H1 (cell line): ENCODE results near the gene KAZALD1. TPM values are rescaled to one million over a fixed set of nuclear protein-coding genes. Genes with fewer than 3 reads are reported as not detected.

Experiments used
- BACH1 ChIP-seq: IDR thresholded peaks from 2 replicates; pipeline ENCODE4 v1.6.1; 2012; ENCODE audit warnings: low read length, improper control_type of control experiment
- CTBP2 ChIP-seq: IDR thresholded peaks from 2 replicates; pipeline ENCODE4 v1.7.0; 2011; ENCODE audit warnings: borderline replicate concordance, mild to moderate bottlenecking, moderate library complexity, mixed read lengths, low read length; ENCODE audit not compliant: insufficient read depth, insufficient read length
- EGR1 ChIP-seq: IDR thresholded peaks from 2 replicates; pipeline ENCODE4 v1.6.1; 2011; ENCODE audit warnings: low read depth, low read length, borderline replicate concordance
- NRF1 ChIP-seq: IDR thresholded peaks from 2 replicates; pipeline ENCODE4 v1.6.1; 2011; ENCODE audit warnings: mild to moderate bottlenecking, low read depth, low read length, improper control_type of control experiment
- POLR2AphosphoS5 ChIP-seq: IDR thresholded peaks from 2 replicates; pipeline ENCODE4 v1.6.1; 2011; ENCODE audit warnings: low read depth, low read length
- RFX5 ChIP-seq: IDR thresholded peaks from 2 replicates; pipeline ENCODE4 v1.6.1; 2011; ENCODE audit warnings: low read depth, low read length, improper control_type of control experiment, borderline replicate concordance
- RXRA ChIP-seq: IDR thresholded peaks from 2 replicates; pipeline ENCODE4 v1.6.1; 2011; ENCODE audit warnings: low read depth, mild to moderate bottlenecking, low read length, moderate library complexity; ENCODE audit not compliant: insufficient read depth
- SP2 ChIP-seq: IDR thresholded peaks from 2 replicates; pipeline ENCODE4 v1.6.1; 2012; ENCODE audit warnings: mild to moderate bottlenecking, low read length, inconsistent platforms
- TAF7 ChIP-seq: optimal IDR thresholded peaks from 2 replicates; pipeline ENCODE3; 2011; ENCODE audit warnings: low read depth, mild to moderate bottlenecking, inconsistent platforms, low read length, moderate library complexity, borderline replicate concordance
- YY1 ChIP-seq: IDR thresholded peaks from 2 replicates; pipeline ENCODE4 v1.6.1; 2011; ENCODE audit warnings: low read depth, mild to moderate bottlenecking, low read length
- polyA plus RNA-seq, 7 experiments: library from polyadenylated mRNA; depleted of rRNA in 3 of 7; stranded (reverse) in 5 of 7; unstranded in 2 of 7; fragments of >200 nt in 5 of 7; fragments of 200-250 nt in 2 of 7; gene quantifications; 1 replicate in 5 of 7; 2 replicates in 1 of 7; 4 replicates in 1 of 7; pipeline versions ENCODE4 v1.2.1 to v1.2.3, GENCODE V29; 2011 to 2013; ENCODE audit warnings: missing spikeins in 2 of 7, mixed read lengths in 2 of 7
- total RNA-seq: library from RNA; stranded (reverse); fragmentation: NEBNext Ultra II Directional; extraction: Animal tissue kit (Norgen Biotek cat#: 25700); gene quantifications from 2 replicates; pipeline ENCODE4 v1.2.1, GENCODE V29; 2021
- TF ChIP-seq, protein P1 (sequence below): IDR thresholded peaks from 2 replicates; pipeline ENCODE4 v1.6.1; 2011; ENCODE audit warnings: low read depth, mild to moderate bottlenecking, low read length; ENCODE audit not compliant: insufficient read depth

KAZALD1 gene
- total and polyA plus RNA-seq, 2 of the 8 experiments (the other 6 are each of a cell fraction or from before 2014, with no cell fraction given), result 0.65 to 1.9 TPM

DNA sequence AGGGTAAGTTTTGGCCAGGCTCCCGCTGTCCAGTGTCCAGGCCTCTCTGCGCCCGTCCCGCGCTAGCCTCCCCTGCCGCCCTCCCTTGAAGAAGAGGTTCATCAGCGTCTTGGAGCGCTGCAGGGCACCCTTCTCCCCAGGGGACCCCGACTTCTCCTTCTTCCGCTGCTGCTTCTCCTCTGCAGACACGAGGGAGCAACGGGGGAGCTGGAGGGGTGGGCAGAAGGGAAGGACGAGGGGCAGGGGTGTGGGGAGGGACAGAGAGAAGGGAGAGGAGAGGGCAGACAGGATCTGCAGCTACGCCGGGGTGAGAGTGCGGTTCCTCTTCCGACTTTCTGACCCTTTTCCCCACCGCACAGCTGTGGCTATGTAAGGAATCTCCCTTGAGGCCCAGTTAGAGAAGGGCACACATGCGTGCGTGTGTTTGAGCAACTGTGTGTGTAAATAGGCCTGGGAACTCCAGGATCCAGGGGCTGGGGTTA lies 43.6 kb upstream of the KAZALD1 start (continued):
- no peak for TF ChIP-seq TAF7
- peak; percentile 66; the same call in 1 of the 2 replicates for TF ChIP-seq EGR1
- TF ChIP-seq YY1, result no peak
- no peak for TF ChIP-seq BACH1
- TF ChIP-seq NRF1, result no peak
- no peak for TF ChIP-seq RFX5
- no peak for TF ChIP-seq SP2
- TF ChIP-seq POLR2AphosphoS5, result no peak
- peak; percentile 18 for TF ChIP-seq CTBP2
- TF ChIP-seq, protein P1, sequence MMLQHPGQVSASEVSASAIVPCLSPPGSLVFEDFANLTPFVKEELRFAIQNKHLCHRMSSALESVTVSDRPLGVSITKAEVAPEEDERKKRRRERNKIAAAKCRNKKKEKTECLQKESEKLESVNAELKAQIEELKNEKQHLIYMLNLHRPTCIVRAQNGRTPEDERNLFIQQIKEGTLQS, result no peak
- TF ChIP-seq RXRA, result no peak
- TF ChIP-seq, all 59 proteins: peak for 5
